DOHH2 (cell line): ENCODE results near the gene FOXRED2.

Experiments
- H3F3A ChIP-seq: fragments of 200-600 bp; sonication (generic), shearing (Covaris generic); 2 replicates; pipeline ENCODE4 v1.6.0; 2016; ENCODE audit warnings: antibody characterized with exemption, mild to moderate bottlenecking; ENCODE audit not compliant: control insufficient read depth, insufficient read depth
- H3K27ac ChIP-seq: fragments of 200-600 bp; sonication (generic); 2 replicates; pipeline ENCODE4 v1.5.1; 2014; ENCODE audit warnings: low read depth, mild to moderate bottlenecking, low read length, moderate library complexity
- H3K27me3 ChIP-seq: fragments of 200-600 bp; sonication (generic); 2 replicates; pipeline ENCODE4 v1.6.1; 2014; ENCODE audit warnings: mild to moderate bottlenecking, low read length, mixed read lengths; ENCODE audit not compliant: control insufficient read depth
- H3K36me3 ChIP-seq: fragments of 200-600 bp; sonication (generic); 2 replicates; pipeline ENCODE4 v1.6.1; 2014; ENCODE audit warnings: mild to moderate bottlenecking, low read length, moderate library complexity, mixed read lengths; ENCODE audit not compliant: control insufficient read depth
- H3K4me1 ChIP-seq: fragments of 200-600 bp; sonication (generic); 2 replicates; pipeline ENCODE4 v1.6.1; 2014; ENCODE audit warnings: mild to moderate bottlenecking, low read length, mixed read lengths; ENCODE audit not compliant: control insufficient read depth
- H3K4me2 ChIP-seq: fragments of 200-600 bp; sonication (generic); 2 replicates; pipeline ENCODE4 v1.6.0; 2014; ENCODE audit warnings: mild to moderate bottlenecking, low read length, moderate library complexity
- H3K4me3 ChIP-seq: fragments of 200-600 bp; sonication (generic); 2 replicates; pipeline ENCODE4 v1.5.1; 2014; ENCODE audit warnings: mild to moderate bottlenecking, low read length, mixed read lengths
- H3K79me2 ChIP-seq: fragments of 200-600 bp; sonication (generic); 2 replicates; pipeline ENCODE4 v1.6.1; 2014; ENCODE audit warnings: mild to moderate bottlenecking, low read length, mixed read lengths; ENCODE audit not compliant: control insufficient read depth
- H3K9me2 ChIP-seq: fragments of 200-600 bp; sonication (generic); replicated peaks from 2 replicates; pipeline ENCODE4 v1.6.1; 2014; ENCODE audit warnings: mild to moderate bottlenecking, low read length, mixed read lengths; ENCODE audit not compliant: control insufficient read depth
- H3K9me3 ChIP-seq: fragments of 200-600 bp; sonication (generic); 2 replicates; pipeline ENCODE4 v1.6.1; 2014; ENCODE audit warnings: antibody characterized with exemption, low read length, mixed read lengths; ENCODE audit not compliant: control insufficient read depth, insufficient read depth
- H4K20me1 ChIP-seq: fragments of 200-600 bp; sonication (generic); 2 replicates; pipeline ENCODE4 v1.6.0; 2014; ENCODE audit warnings: low read depth, mild to moderate bottlenecking, antibody characterized with exemption, low read length, moderate library complexity; ENCODE audit not compliant: control insufficient read depth, insufficient read depth
- CTCF ChIP-seq: fragments of 200-600 bp; sonication (generic); IDR thresholded peaks from one replicate; pipeline ENCODE4 v1.5.1; 2014; ENCODE audit warnings: antibody characterized with exemption, mild to moderate bottlenecking, low read depth, low read length; ENCODE audit not compliant: poor library complexity, severe bottlenecking
- EZH2phosphoT487 ChIP-seq: fragments of 200-600 bp; sonication (generic); IDR thresholded peaks from 2 replicates; pipeline ENCODE4 v1.6.1; 2017; ENCODE audit warnings: borderline replicate concordance, mild to moderate bottlenecking, antibody characterized with exemption, low read length, moderate library complexity, mixed read lengths

FOXRED2 gene

GRCh38 chr22:36506637-36507517, at the start of gene FOXRED2:
Gene FOXRED2, minus strand, starts transcription at chr22:36507040. Its CDS starts 618 bp downstream, at chr22:36506422.
- Histone ChIP-seq H3K79me2 (peaks cover 16% of the 10 kb centered on the region), H3K27me3 (no peaks in the 10 kb centered on the region), H3K4me2 (peak within 1 kb of the TSS; percentile 75), H3K9me2 (no peaks in the 10 kb centered on the region), H3K4me3 (peak within 1 kb of the TSS; percentile 75), H3K4me1 (peaks cover 26% of the 10 kb centered on the region), H3K36me3 (peaks cover 42% of the 10 kb centered on the region), H4K20me1 (no peaks in the 10 kb centered on the region), H3K27ac (peak within 1 kb of the TSS; percentile 58), H3F3A (peaks cover 27% of the 10 kb centered on the region), H3K9me3 (no peaks in the 10 kb centered on the region)
- no peak for TF ChIP-seq CTCF
- TF ChIP-seq EZH2phosphoT487 = no peak

GRCh38 chr22:36554098-36554497, 47.3 kb upstream of the FOXRED2 start:
- H3F3A ChIP-seq = peaks cover 2% of the 10 kb centered on the region; the same call in 1 of the 2 replicates
- no peak overlapping the region for H3K4me3 ChIP-seq
- no peaks in the 10 kb centered on the region for H3K9me2 ChIP-seq
- H3K4me2 ChIP-seq = no peak overlapping the region
- H3K27me3 ChIP-seq = peaks cover 5% of the 10 kb centered on the region
- H3K4me1 ChIP-seq = peaks cover 29% of the 10 kb centered on the region
- H3K79me2 ChIP-seq = no peaks in the 10 kb centered on the region
- H4K20me1 ChIP-seq = no peaks in the 10 kb centered on the region
- TF ChIP-seq EZH2phosphoT487 (no peak), CTCF (no peak)
- no peak overlapping the region for H3K27ac ChIP-seq
- H3K36me3 ChIP-seq = no peaks in the 10 kb centered on the region
- no peaks in the 10 kb centered on the region for H3K9me3 ChIP-seq

DNA sequence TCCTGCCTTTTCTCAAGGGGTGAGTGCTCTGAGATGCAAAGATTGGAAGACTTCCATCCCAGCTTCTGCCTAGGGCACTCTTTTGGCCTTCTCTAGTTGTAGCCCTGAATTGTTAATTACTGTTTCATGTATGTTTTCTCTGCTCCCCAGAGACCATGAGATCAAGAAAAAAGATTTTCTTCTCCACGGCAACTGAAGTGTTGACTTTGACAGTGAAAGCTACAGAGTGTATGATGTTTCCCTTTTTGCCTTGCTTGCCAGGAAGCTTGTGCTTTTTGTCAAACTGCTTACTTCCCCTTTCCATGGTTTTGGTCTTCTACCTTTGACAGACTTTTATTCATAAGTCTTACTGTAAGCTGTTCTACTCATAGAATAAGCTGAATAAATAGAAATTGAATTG, 45.4 kb upstream of the FOXRED2 start:
- Histone ChIP-seq H3K4me3 (peak overlapping the region; percentile 19), H3K4me2 (peak overlapping the region; percentile 53), H4K20me1 (no peaks in the 10 kb centered on the region), H3K79me2 (no peaks in the 10 kb centered on the region), H3K27ac (peak overlapping the region; percentile 26), H3K27me3 (peaks cover 5% of the 10 kb centered on the region), H3K9me2 (no peaks in the 10 kb centered on the region), H3K36me3 (no peaks in the 10 kb centered on the region), H3K4me1 (peaks cover 35% of the 10 kb centered on the region), H3F3A (peaks cover 2% of the 10 kb centered on the region; the same call in 1 of the 2 replicates), H3K9me3 (no peaks in the 10 kb centered on the region)
- no peak for TF ChIP-seq CTCF
- no peak for TF ChIP-seq EZH2phosphoT487
